ENCODE measurements around the gene LGR5. TPM values are rescaled to one million over a fixed set of nuclear protein-coding genes. Genes with fewer than 3 reads are reported as not detected.

The LGR5 gene
- total RNA-seq, 1 donor from 2014 or later = not detected

DNA sequence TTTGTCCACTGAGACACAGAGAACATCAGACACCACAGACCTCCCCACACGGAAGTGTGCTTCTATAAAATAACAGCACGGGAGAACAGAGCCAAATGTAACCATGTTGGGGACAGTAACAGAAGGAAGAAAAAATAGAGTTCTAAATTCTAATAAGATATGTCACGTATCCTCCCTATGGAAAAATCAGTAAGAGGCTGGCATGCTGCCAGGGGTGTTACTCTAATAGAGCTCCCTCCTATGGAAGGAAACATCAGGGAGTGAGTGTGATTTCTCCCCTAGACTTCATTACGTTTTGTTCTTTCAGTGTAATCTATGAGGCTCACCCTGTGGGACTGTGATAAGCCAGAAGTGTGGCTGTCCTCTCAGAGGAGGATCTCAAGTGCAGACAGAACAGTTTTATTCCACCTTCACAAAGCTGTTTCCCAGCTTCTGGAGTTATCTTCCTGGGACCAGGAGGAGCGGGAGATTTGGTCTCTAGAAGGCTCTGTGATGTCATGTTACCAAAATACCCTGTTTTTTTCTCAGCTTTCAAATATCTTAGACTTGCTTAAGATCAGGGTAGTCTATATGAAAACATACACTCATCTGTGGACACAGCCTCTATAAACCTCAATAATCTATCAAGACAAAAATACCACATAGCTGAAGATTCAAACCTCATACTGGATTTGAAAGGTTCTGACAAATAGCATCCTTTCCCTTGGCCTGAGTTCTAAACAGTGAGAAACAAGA, 154.8 kb downstream of the LGR5 start:
- DNase-seq (ENCODE audit: low read depth) = no peak
- TF ChIP-seq, protein P1, sequence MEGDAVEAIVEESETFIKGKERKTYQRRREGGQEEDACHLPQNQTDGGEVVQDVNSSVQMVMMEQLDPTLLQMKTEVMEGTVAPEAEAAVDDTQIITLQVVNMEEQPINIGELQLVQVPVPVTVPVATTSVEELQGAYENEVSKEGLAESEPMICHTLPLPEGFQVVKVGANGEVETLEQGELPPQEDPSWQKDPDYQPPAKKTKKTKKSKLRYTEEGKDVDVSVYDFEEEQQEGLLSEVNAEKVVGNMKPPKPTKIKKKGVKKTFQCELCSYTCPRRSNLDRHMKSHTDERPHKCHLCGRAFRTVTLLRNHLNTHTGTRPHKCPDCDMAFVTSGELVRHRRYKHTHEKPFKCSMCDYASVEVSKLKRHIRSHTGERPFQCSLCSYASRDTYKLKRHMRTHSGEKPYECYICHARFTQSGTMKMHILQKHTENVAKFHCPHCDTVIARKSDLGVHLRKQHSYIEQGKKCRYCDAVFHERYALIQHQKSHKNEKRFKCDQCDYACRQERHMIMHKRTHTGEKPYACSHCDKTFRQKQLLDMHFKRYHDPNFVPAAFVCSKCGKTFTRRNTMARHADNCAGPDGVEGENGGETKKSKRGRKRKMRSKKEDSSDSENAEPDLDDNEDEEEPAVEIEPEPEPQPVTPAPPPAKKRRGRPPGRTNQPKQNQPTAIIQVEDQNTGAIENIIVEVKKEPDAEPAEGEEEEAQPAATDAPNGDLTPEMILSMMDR (conservative IDR thresholded peaks at IDR 0.05; ENCODE audit: low read depth, low read length) = no peak
- no peak overlapping the region for H3K4me3 ChIP-seq (ENCODE audit: low read depth, low read length)

DNA sequence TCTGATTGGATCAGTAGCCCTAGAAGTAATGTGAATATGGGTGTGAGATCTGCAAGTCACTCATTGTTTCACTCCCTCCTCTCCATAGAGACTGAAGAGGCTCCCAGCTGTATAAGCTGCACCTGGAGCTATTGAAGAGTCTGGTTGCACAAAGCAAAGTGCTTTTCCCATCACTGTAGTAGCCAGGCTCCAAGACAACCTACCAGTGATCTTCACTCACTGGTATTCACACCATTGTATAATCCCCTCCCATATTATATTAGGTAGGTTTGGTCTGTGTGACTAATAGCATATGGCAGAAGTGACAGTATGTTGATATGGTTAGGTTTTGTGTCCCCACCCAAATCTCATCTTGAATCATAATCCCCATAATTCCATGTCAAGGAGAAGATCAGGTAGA, 159.6 kb downstream of the LGR5 start:
- no peak for DNase-seq (ENCODE audit: low read depth)
- no peak overlapping the region for H3K4me3 ChIP-seq (ENCODE audit: low read depth, low read length)
- TF ChIP-seq, protein P1 (conservative IDR thresholded peaks at IDR 0.05; ENCODE audit: low read depth, low read length) = no peak

DNA sequence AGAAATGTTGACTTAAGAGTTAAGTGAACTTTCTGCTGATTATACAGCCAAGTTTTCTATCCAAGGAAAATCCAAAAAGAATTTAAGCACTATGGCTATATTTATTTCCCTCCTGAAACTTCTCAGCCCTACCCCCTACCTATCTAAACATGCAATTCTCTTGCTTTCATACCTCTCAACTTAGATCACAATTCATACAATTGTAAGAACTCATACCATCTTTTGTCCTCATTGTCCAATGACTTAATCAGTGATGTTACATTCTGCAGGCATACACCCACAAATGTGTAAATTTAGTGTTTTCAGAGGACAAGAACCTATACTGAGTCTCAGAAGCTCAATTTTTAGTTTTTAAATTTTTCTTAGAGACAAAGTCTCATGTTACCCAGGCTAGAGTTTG, 161.9 kb downstream of the LGR5 start:
- TF ChIP-seq, protein P1 (conservative IDR thresholded peaks at IDR 0.05; ENCODE audit: low read depth, low read length) = no peak
- no peak for DNase-seq (ENCODE audit: low read depth)
- no peak overlapping the region for H3K4me3 ChIP-seq (ENCODE audit: low read depth, low read length)

DNA sequence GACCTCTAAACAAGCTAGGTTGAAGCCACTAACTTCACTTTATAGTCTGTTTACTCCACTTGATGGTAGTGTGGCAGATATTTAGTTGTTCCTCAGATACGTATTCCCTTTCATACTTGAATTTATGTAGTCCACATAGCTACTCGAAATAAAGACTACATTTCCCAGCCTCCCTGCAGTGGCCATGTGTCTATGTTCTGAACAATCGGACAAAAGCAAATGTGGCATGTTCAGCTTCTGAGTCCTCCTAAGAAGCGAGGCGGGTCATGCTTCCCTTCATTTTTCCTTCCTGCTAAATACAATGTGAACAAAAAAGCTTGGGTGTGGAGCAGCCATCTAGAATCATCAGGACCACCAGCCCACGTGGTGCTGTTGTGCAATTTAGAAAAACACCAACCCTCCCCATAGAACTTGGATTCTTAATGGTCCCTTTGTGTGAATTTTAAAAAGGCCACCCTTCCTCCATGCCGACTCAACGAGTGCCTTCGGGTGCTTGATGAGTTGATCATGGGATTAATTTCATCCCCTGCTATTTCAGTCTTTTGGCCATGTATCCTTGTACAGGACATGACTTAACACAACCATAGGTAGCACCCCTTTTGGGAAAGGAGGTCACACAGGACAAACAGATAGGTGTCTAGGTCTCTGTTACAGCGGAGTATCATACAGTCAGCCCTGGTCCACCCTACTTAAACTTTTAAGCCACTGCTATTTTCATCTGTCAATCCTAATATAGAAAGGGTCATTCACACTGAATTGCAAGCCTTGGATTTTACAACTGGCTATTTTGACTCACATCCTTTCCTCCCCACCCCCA, 163.4 kb downstream of the LGR5 start:
- no peak for DNase-seq (ENCODE audit: low read depth)
- TF ChIP-seq, protein P1 (conservative IDR thresholded peaks at IDR 0.05; ENCODE audit: low read depth, low read length) = no peak
- no peak overlapping the region for H3K4me3 ChIP-seq (ENCODE audit: low read depth, low read length)

DNA sequence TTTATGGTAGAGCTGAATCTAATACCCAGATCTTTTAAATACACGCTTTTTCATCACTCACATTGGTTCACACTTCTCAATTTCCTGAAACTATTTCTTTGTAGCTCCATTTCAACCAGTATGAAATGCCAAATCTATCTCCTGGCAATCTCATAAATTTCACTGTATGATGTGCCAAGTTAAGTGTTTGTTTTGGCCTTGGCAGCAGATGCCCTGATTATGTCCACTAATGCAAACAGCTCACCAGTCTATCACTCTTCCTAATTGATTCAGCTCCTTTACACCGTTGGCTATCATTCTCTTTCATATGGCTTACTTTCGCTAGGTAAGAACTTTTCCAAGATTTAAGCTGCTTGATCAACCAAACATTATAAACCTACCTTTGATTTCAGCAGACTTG, 165.4 kb downstream of the LGR5 start:
- DNase-seq (ENCODE audit: low read depth) = no peak
- TF ChIP-seq, protein P1 (conservative IDR thresholded peaks at IDR 0.05; ENCODE audit: low read depth, low read length) = no peak
- no peak overlapping the region for H3K4me3 ChIP-seq (ENCODE audit: low read depth, low read length)

DNA sequence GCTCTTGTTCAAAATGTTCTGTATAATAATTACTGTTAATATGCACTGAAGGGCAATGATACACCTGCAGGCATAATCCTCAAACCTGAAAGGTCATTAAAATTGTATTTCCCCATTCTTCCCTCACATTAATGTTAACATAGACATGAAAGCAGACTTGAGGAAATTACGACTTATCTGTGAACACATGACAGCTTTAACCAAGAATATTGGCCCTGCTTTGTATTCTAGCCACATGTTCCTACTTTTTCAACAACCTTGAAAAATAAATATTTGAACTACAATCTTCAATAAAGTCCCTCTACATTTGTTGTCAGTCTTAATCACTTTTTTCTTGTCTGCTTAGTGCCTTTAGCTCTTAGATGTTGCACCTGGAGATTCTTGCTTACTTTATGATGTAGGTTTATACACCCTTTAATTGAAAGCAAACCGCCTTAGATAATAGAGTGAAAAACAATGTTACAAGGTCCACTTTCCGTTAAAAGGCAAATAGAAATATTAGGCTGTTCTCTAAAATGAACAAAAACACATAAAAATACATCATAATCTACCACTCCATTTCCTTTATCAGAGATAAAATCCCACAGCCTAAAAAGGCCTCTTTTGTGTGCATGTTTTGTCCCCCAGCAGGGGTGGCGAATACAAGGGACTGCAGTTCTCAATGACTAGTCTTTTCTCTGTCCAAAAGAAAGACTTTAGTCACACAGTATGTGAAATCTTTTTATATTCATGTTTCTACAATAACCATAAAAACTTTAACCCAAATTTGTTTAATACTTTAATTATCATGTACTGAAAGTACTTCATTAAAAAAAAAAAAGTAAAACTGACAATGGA, 168.1 kb downstream of the LGR5 start:
- DNase-seq (ENCODE audit: low read depth) = no peak
- TF ChIP-seq, protein P1 (conservative IDR thresholded peaks at IDR 0.05; ENCODE audit: low read depth, low read length) = no peak
- H3K4me3 ChIP-seq (ENCODE audit: low read depth, low read length) = no peak overlapping the region
